Endothelial cell of umbilical vein (primary cell): Measurements from ENCODE around the gene IFIT1B. TPM values are rescaled to one million over a fixed set of nuclear protein-coding genes. Genes with fewer than 3 reads are reported as not detected.
"Not testable (repeated sequence)": the region's sequence is repeated elsewhere in the genome, so short reads cannot be mapped to it uniquely, and the experiment has no call there.

Experiments
- BruUV-seq: library from RNA; stranded (reverse); fragments of 400-500 nt; replicated peaks from 2 replicates; lab custom pipeline; 2021; lab: Mats Ljungman, UMichigan
- CTCF ChIA-PET: fragments of 300-600, 350-600 bp; sonication (Branson Sonifier 250); formaldehyde crosslinking; loops from one replicate; lab custom pipeline; 2021; ENCODE audit warnings: antibody characterized with exemption, inconsistent platforms; lab: Charles Lee
- POLR2A ChIA-PET: fragments of 300-600, 350-600 bp; sonication (Branson Sonifier 250); formaldehyde crosslinking; loops from one replicate; lab custom pipeline; 2021; ENCODE audit warnings: antibody characterized with exemption, inconsistent platforms; lab: Charles Lee
- DNase-seq: peaks from one replicate; pipeline ENCODE4 v3.0.0-alpha.2; 2011; ENCODE audit warnings: low read depth, low spot score
- FAIRE-seq: peaks from 2 replicates; lab custom pipeline; 2011; peaks lifted over from hg19 to GRCh38; lab: Jason Lieb, UNC
- H2AFZ ChIP-seq: 2 replicates; pipeline ENCODE4 v1.6.0; 2012; ENCODE audit warnings: low read depth, low read length, control low read depth, inconsistent platforms
- H3K27ac ChIP-seq: 2 replicates; pipeline ENCODE4 v1.5.1; 2011; ENCODE audit warnings: low read depth, mild to moderate bottlenecking, control low read depth, low read length, moderate library complexity; ENCODE audit not compliant: insufficient read depth
- H3K27me3 ChIP-seq, 2 experiments: 2 replicates each; pipeline versions ENCODE4 v1.6.0 to v1.6.1; 2011; ENCODE audit warnings: low read length in 2 of 2, mixed read lengths in 1 of 2; ENCODE audit not compliant: control insufficient read depth in 2 of 2, insufficient read depth in 2 of 2
- H3K36me3 ChIP-seq, 2 experiments: 2 replicates in 1 of 2; 3 replicates in 1 of 2; pipeline ENCODE4 v1.5.1; 2011; ENCODE audit warnings: low read length in 2 of 2, mild to moderate bottlenecking in 1 of 2, moderate library complexity in 1 of 2; ENCODE audit not compliant: control insufficient read depth in 2 of 2, insufficient read depth in 2 of 2; ENCODE audit errors: extremely low read depth in 1 of 2
- H3K4me1 ChIP-seq: 3 replicates; pipeline ENCODE4 v1.5.1; 2011; ENCODE audit warnings: mild to moderate bottlenecking, low read length; ENCODE audit not compliant: control insufficient read depth, insufficient read depth; ENCODE audit errors: extremely low read depth
- H3K4me2 ChIP-seq: 2 replicates; pipeline ENCODE4 v1.6.1; 2011; ENCODE audit warnings: low read length, control low read depth, mixed read lengths; ENCODE audit not compliant: insufficient read depth
- H3K4me3 ChIP-seq, 3 experiments: fragments of 200-600 bp in 1 of 3; sonication (generic), shearing (Covaris generic) in 1 of 3; replicated peaks in 1 of 3; 2 replicates each; pipeline ENCODE4 v1.5.1; 2011 to 2016; ENCODE audit warnings: control low read depth in 3 of 3, low read length in 3 of 3, mild to moderate bottlenecking in 2 of 3, inconsistent platforms in 1 of 3, low read depth in 1 of 3, moderate library complexity in 1 of 3; ENCODE audit not compliant: insufficient read depth in 1 of 3
- H3K79me2 ChIP-seq: 2 replicates; pipeline ENCODE4 v1.6.0; 2012; ENCODE audit warnings: low read length, inconsistent platforms; ENCODE audit not compliant: control insufficient read depth, insufficient read depth
- H3K9ac ChIP-seq: replicated peaks from 2 replicates; pipeline ENCODE3; 2011; ENCODE audit warnings: low read length, control low read depth; ENCODE audit not compliant: insufficient read depth; ENCODE audit errors: extremely low read depth
- H3K9me1 ChIP-seq: replicated peaks from 3 replicates; pipeline ENCODE4 v1.6.0; 2011; ENCODE audit warnings: mild to moderate bottlenecking, low read length; ENCODE audit not compliant: control insufficient read depth, insufficient read depth; ENCODE audit errors: extremely low read depth
- H3K9me3 ChIP-seq: replicated peaks from 2 replicates; pipeline ENCODE4 v1.5.1; 2012; ENCODE audit warnings: low read length, inconsistent platforms; ENCODE audit not compliant: control insufficient read depth, insufficient read depth
- H4K20me1 ChIP-seq: replicated peaks from 2 replicates; pipeline ENCODE3; 2011; ENCODE audit warnings: mild to moderate bottlenecking, low read length; ENCODE audit not compliant: control insufficient read depth, insufficient read depth; ENCODE audit errors: extremely low read depth
- CTCF ChIP-seq, 2 donors: IDR thresholded peaks; 1 replicate in 1 of 2; 2 replicates in 1 of 2; pipeline ENCODE4 v1.5.1; 2011; ENCODE audit warnings: low read length in 2 of 2, mild to moderate bottlenecking in 2 of 2, moderate library complexity in 2 of 2, control low read depth in 1 of 2, inconsistent platforms in 1 of 2, low read depth in 1 of 2; ENCODE audit not compliant: insufficient read depth in 1 of 2; ENCODE audit errors: extremely low read depth in 1 of 2
- EZH2 ChIP-seq: IDR thresholded peaks from 2 replicates; pipeline ENCODE4 v1.6.1; 2012; ENCODE audit warnings: borderline replicate concordance, low read depth, mild to moderate bottlenecking, moderate library complexity, low read length, inconsistent platforms; ENCODE audit not compliant: severe bottlenecking
- FOS ChIP-seq: IDR thresholded peaks from 2 replicates; pipeline ENCODE4 v1.6.1; 2011; ENCODE audit warnings: mild to moderate bottlenecking, low read length, moderate library complexity, borderline replicate concordance; ENCODE audit not compliant: insufficient read depth
- GATA2 ChIP-seq: IDR thresholded peaks from 2 replicates; pipeline ENCODE4 v1.7.0; 2011; ENCODE audit warnings: low read depth, mild to moderate bottlenecking, moderate library complexity, mixed read lengths, low read length; ENCODE audit not compliant: insufficient read length, insufficient read depth
- JUN ChIP-seq: IDR thresholded peaks from 2 replicates; pipeline ENCODE4 v1.6.1; 2011; ENCODE audit warnings: borderline replicate concordance, low read depth; ENCODE audit not compliant: insufficient read length, insufficient read depth
- MAX ChIP-seq: IDR thresholded peaks from 2 replicates; pipeline ENCODE4 v1.6.1; 2011; ENCODE audit not compliant: insufficient read depth, insufficient read length
- MYC ChIP-seq: IDR thresholded peaks from one replicate; pipeline ENCODE4 v1.6.1; 2011; ENCODE audit warnings: mild to moderate bottlenecking, low read depth, low read length
- POLR2A ChIP-seq: IDR thresholded peaks from 2 replicates; pipeline ENCODE4 v1.6.1; 2012; ENCODE audit warnings: low read depth, mild to moderate bottlenecking, control low read depth, low read length
- POLR2AphosphoS5 ChIP-seq: IDR thresholded peaks from 2 replicates; pipeline ENCODE4 v1.6.1; 2012; ENCODE audit warnings: low read depth, mild to moderate bottlenecking, control low read depth, low read length, moderate library complexity; ENCODE audit not compliant: insufficient read depth
- dilution Hi-C: fragments of 300-500 bp; cut with MboI; formaldehyde crosslinking; loops from one replicate; pipeline ENCODE4 v1.15.0; 2019; ENCODE audit warnings: low sequenced_read_pairs; ENCODE audit not compliant: extremely low pct_ligation_motif_present
- intact Hi-C: fragments of 100-400 bp; cut with micrococcal nuclease; formaldehyde crosslinking; loops from one replicate; pipeline ENCODE4 v1.10.0; 2022
- polyA plus RNA-seq, 4 experiments: library from polyadenylated mRNA; depleted of rRNA in 3 of 4; stranded (reverse) in 3 of 4; unstranded in 1 of 4; fragments of >200 nt; gene quantifications; 2 replicates each; pipeline versions ENCODE4 v1.2.1 to v1.2.3, GENCODE V29; 2011 to 2012; ENCODE audit warnings: missing spikeins in 1 of 4
- total RNA-seq: library from RNA; stranded (reverse); gene quantifications from 2 replicates; pipeline ENCODE4 v1.2.3, GENCODE V29; 2021

The IFIT1B gene
- total and polyA plus RNA-seq, 2 donors (not counting 3 experiments of a cell fraction or from before 2014, with no cell fraction given) = not detected

- dilution Hi-C loops = not testable (repeated sequence)
- peaks cover 21% of the 10 kb centered on the region for H3K4me1 ChIP-seq
These were observed 47.8 kb upstream of the IFIT1B start for GRCh38 chr10:89330014-89330413.

GRCh38 chr10:89330537-89331212, 47.2 kb upstream of the IFIT1B start:
- DNase-seq (no peak), FAIRE-seq (no peak)
- POLR2A ChIA-PET = no interaction called here
- H3K36me3 ChIP-seq = no peaks in the 10 kb centered on the region
- H3K9ac ChIP-seq = no peak overlapping the region
- TF ChIP-seq POLR2AphosphoS5 (no peak), MAX (no peak), CTCF (IDR thresholded peaks at IDR 0.05; ENCODE audit: extremely low read depth in 1 of 2, insufficient read depth in 1 of 2, low read depth in 1 of 2, low read length in 2 of 2) (no peak), GATA2 (no peak), MYC (no peak), FOS (no peak), POLR2A (no peak), EZH2 (no peak), JUN (no peak)
- intact Hi-C loops (no loop called here), dilution Hi-C loops (no loop called here)
- H3K9me1 ChIP-seq = no peaks in the 10 kb centered on the region
- peaks cover 21% of the 10 kb centered on the region for H3K4me1 ChIP-seq
- H3K4me3 ChIP-seq = no peak overlapping the region
- CTCF ChIA-PET = no interaction called here
- BruUV-seq = no TSS peak
- H3K27me3 ChIP-seq = no peaks in the 10 kb centered on the region
- H3K4me2 ChIP-seq = no peak overlapping the region
- H2AFZ ChIP-seq = no peak overlapping the region
- H4K20me1 ChIP-seq = no peaks in the 10 kb centered on the region
- H3K27ac ChIP-seq = no peak overlapping the region
- H3K9me3 ChIP-seq = no peaks in the 10 kb centered on the region
- H3K79me2 ChIP-seq = no peaks in the 10 kb centered on the region

More at GRCh38 chr10:89330014-89330413, 47.8 kb upstream of the IFIT1B start:
- H3K9ac ChIP-seq, H3K9me1 ChIP-seq, FAIRE-seq, H3K79me2 ChIP-seq, H3K9me3 ChIP-seq, BruUV-seq, H3K36me3 ChIP-seq, CTCF ChIA-PET, H3K4me2 ChIP-seq, H4K20me1 ChIP-seq, H3K27me3 ChIP-seq, POLR2A ChIA-PET, H2AFZ ChIP-seq, DNase-seq, intact Hi-C loops, H3K4me3 ChIP-seq, H3K27ac ChIP-seq: not testable (repeated sequence)
- peak; percentile 18 for TF ChIP-seq JUN
